ENCODE data around the gene HEG1. TPM values are rescaled to one million over a fixed set of nuclear protein-coding genes. Genes with fewer than 3 reads are reported as not detected.

HEG1 gene
- total and polyA plus RNA-seq, 2 of the 4 experiments (the other 2 are of a cell fraction), result 25.6 to 43.4 TPM

DNA sequence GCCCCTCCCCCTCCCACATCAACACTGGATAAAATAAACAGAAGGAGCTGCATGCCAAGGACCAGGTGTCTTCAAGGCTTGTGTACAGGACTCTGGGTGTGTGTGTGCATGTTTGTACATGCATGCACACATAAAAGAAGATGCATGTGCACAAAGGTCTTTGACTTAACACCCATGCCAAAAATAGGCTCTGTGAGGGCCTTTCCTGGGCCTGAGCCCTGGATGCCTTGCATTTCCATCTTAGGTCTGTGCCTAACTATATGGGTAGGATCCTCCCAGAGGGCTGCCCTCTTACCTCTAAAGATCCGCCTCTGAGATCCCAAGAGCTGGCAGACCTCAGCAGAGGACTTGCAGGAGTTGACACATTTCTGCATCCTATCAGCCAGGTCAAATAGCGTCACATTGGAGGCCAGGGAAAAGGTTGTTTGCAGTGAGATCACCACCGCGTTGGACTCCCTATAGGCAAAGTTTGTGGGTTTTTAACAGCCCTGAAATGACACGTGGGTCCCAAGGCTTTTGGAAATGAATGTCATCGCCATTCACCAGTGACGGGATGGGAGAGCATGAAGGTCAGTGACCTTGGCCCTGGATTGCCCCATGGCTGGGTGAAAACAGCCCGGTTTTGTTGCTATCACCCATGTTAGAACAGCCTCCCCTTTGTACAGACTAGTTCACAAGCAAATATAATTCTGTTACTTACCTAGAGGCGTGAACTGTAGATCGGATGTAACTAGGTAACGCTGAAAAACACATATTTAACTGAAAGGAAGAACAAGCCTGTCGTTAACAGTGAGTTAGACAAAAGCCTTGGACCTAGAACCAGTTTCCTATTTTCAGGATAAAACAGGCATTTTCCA lies 54.0 kb downstream of the HEG1 start (continued):
- no peak for TF ChIP-seq NFE2L2 (IDR thresholded peaks at IDR 0.05; ENCODE audit: low read depth, low read length)

DNA sequence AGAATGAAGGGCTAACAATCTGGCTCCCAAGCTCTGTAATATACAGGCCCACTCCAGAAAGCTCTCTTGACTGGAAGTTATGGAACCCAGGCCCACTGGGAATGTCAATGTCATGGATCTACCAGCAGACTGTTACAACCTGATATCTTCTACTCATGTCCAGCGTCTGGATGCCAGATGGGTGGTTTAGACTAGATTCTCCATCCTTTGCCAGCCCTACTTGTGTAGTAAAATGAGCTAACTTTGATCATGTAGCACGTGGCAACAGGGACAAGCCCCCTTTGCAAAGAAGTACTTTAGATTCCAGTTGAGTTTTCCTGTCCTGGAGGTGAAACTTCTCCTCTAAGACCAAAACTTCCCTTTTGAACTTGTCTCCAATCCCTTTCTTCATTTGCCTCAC lies 55.1 kb downstream of the HEG1 start:
- Histone ChIP-seq H3K27me3 (ENCODE audit: control insufficient read depth, insufficient read depth, low read length) (no peaks in the 10 kb centered on the region), H3K4me3 (ENCODE audit: insufficient read depth, low read depth, low read length) (no peak overlapping the region), H4K20me1 (ENCODE audit: insufficient read depth, low read length) (peaks cover 12% of the 10 kb centered on the region; the same call in 1 of the 2 replicates), H3K4me2 (ENCODE audit: low read depth, low read length) (no peak overlapping the region), H2BK15ac (ENCODE audit: low read depth, low read length) (no peak overlapping the region), H2BK20ac (ENCODE audit: low read depth, low read length) (no peak overlapping the region), H2BK120ac (ENCODE audit: low read depth, low read length) (no peak overlapping the region), H3K18ac (ENCODE audit: low read depth, low read length) (no peak overlapping the region), H2AK9ac (replicated peaks; ENCODE audit: low read depth, low read length, poor library complexity) (no peak overlapping the region), H3K14ac (replicated peaks; ENCODE audit: low read depth, low read length) (no peak overlapping the region), H3K4ac (ENCODE audit: low read depth, low read length) (no peak overlapping the region), H3K36me3 (ENCODE audit: control insufficient read depth, insufficient read depth, low read length) (peaks cover 87% of the 10 kb centered on the region), H3K56ac (ENCODE audit: extremely low read depth, insufficient read depth, low read length) (no peak overlapping the region), H3K79me1 (ENCODE audit: low read depth in 1 of 2, low read length in 2 of 2) (peaks cover 24 to 44% of the 10 kb centered on the region in 2 experiments), H3K4me1 (ENCODE audit: control insufficient read depth, insufficient read depth, low read length) (peaks cover 14% of the 10 kb centered on the region), H4K91ac (ENCODE audit: insufficient read depth, low read depth, low read length) (no peak overlapping the region), H2AK5ac (ENCODE audit: low read depth, low read length) (no peak overlapping the region), H2BK5ac (ENCODE audit: low read depth, low read length, poor library complexity, severe bottlenecking) (no peak overlapping the region), H3K27ac (ENCODE audit: insufficient read depth, low read length) (no peak overlapping the region), H3K9ac (ENCODE audit: low read depth, low read length) (no peak overlapping the region), H3K9me1 (ENCODE audit: insufficient read depth, low read length) (peaks cover 28% of the 10 kb centered on the region), H3K9me3 (ENCODE audit: control insufficient read depth, insufficient read depth, low read length) (no peaks in the 10 kb centered on the region), H2AFZ (replicated peaks; ENCODE audit: low read length, poor library complexity) (no peak overlapping the region), H4K5ac (ENCODE audit: low read depth, low read length) (no peak overlapping the region), H3K23ac (ENCODE audit: low read depth, low read length) (no peak overlapping the region), H4K8ac (ENCODE audit: low read depth in 2 of 2, low read length in 2 of 2) (no peak overlapping the region)
- DNase-seq (no peak), ATAC-seq (ENCODE audit: low read depth) (no peak)
- CTCF ChIA-PET, result interaction anchor here (0.5 to 0.6 kb wide), 3 partner anchors 240 to 719 kb away, joined by 4 to 9 read pairs (median 5); no protein-coding TSS in a partner anchor
- POLR2A ChIA-PET (ENCODE audit: unreplicated experiment), result no interaction called here
- in situ Hi-C loops (cut with MboI; ENCODE audit: low sequenced_read_pairs), result no loop called here
- intact Hi-C loops (cut with micrococcal nuclease), result loop anchor here (5.0 kb wide), 1 partner anchor 117 kb away; no protein-coding TSS in a partner anchor
- WGBS, 2 experiments (ENCODE audit: extremely low coverage in 2 of 2, insufficient read length in 1 of 2), result 86% methylated on average over 1 of the region's 2 CpGs; no CpG with 5 or more reads in 1 of the 2 experiments
- no peak for TF ChIP-seq RFX5 (IDR thresholded peaks at IDR 0.05; ENCODE audit: low read depth, low read length)
- BruUV-seq (replicated peaks), result no TSS peak
- dilution Hi-C loops (cut with HindIII; ENCODE audit: low sequenced_read_pairs, unreplicated experiment), result no loop called here
